Non-pigmented ciliary epithelial cell (primary cell): Measurements from ENCODE around the gene BCL2L14.
"Not testable (repeated sequence)": the region's sequence is repeated elsewhere in the genome, so short reads cannot be mapped to it uniquely, and the experiment has no call there.

Experiments
- DNase-seq: peaks from one replicate; pipeline ENCODE4 v3.0.0-alpha.2; 2010; ENCODE audit warnings: low read depth

BCL2L14 gene

GRCh38 chr12:12108441-12109058, 37.8 kb downstream of the BCL2L14 start:
- no peak for DNase-seq

- DNase-seq, result not testable (repeated sequence)
Observed at GRCh38 chr12:12110923-12111555, 40.3 kb downstream of the BCL2L14 start.

DNA sequence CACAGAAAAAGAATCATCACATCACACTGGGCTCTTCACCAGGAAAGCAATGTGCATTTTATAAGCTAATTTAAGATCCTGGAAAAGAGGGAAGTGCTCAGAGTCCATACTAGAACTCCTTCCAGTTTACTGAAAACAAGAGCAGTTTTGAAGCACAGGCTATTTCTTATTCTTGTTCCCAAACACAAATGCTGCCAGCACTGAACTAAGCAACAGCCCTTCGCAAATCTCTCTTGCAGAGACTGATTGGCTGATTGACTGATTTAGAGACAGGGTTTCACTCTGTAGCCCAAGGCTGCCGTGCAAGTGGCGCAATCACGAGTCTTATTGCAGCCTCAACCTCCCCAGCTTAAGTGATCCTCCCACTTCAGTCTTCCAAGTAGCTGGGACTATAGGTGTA, 44.8 kb downstream of the BCL2L14 start:
- DNase-seq, result no peak

DNA sequence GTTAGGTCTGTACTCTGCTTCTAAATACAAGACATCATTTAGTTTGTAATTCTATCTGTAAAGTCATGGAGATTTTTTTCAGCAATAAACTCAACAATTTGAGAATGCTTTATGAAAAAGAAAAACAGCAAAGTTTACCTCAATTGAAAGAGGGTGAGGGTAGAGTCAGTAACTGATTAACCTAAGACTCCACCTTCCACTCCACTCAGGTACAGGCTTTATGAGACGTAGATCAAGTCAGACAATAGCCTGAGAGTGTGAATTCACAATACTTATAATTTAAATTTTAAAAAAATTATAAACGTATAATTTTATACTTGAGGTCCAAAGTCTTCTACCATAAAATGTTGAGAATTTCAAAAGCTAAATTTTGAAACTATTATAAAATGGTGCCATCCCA, 45.9 kb downstream of the BCL2L14 start:
- no peak for DNase-seq

DNA sequence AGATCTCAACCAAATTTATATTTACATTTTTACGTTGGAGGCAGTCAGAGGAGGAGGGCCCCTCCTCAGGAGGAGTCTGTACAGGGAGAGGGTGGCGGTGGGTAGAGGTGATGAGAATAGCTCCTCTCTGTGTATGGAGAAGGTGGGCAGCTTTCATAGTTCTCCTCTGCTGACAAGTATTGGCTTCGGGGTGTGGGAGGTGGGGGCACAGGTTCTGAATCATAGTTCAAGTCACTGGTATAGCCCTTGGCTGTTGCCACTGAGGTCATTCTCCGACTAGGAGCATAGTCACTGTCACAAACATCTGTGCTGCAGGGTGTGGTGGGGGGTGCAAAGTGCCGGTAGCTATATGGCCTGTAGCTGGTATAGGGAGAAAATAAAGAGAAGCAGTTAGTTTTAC, 50.3 kb downstream of the BCL2L14 start:
- no peak for DNase-seq

DNA sequence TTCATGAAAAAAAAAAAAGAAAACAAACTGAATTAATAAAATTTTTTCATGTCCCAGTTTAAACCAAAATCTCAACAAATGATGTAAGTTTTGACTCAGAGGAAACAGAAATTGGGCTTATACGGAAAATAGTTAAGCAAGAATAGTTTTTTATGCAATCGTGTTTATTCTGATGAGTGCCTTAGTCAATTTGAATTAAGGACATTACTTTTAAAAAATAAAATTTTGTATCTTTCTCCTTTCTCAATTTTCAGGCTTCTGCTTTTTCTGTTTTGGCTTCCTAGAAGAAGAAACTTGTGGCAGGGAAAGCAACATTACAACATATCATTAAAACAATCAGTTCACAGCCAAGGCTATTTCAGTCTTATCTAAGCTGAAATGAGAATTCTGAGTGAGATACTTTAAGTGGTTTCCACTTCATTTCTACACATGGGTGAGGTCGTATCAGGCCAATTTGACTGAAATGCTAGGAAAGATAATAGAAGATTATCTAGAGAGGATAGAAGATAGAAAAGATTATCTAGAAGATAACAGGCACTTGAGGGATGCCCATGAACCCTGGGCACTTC, 52.4 kb downstream of the BCL2L14 start:
- DNase-seq, result no peak

GRCh38 chr12:12126551-12126950, 55.8 kb downstream of the BCL2L14 start:
- no peak for DNase-seq

DNA sequence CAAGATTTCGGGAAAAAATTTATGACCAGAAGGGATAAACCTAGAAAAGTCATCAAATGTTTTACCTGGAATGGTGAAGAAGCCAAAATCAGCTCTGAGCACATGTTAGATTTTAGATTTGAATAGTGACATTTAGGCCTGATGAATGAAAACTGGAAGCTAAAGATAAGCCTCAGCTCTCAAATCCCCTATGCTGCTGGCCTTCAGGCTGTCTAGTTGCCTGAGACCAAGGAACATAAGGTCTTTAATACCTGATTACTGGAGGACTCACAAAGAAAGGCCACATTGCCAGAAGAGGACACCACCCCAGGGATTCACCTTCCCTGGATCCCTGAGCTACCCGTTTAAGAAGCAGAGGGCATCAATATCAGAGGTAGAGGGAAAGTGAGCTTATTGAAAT, 56.6 kb downstream of the BCL2L14 start:
- no peak for DNase-seq

DNA sequence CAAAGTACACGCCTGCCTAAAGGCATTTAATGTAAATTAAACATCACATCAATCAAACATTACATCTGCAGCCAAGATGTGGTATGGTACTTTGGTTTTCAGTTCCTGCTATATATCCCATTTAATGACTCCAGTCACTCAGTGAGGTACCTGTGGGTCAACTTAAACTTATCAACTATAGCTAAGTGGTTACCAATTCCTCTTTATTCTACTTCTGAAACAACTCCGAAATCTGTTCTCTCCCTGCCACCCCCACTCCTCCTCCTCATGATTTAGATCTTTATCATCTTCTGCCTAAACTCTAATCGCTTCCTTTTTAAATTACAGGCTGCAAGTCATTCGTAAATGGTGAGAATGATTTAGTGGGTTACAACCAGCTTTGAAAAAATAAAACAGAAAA, 57.9 kb downstream of the BCL2L14 start:
- DNase-seq, result no peak

DNA sequence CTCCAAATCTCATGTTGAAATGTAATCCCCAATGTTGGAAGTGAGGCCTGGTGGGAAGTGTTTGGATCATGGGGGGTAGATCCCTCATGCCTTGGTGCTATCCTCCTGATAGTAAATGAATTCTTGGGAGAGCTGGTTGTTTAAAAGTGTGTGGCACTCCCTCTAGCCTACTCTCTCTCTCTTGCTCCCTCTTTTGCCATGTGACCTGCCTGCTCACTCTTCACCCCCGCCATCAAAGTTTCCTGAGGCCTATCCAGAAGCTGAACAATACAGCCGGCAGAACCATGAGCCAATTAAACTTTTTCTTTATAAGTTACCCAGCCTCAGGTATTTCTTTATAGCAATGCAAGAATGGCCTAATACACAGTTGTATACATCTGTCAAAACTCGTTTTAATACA, 62.5 kb downstream of the BCL2L14 start:
- no peak for DNase-seq

DNA sequence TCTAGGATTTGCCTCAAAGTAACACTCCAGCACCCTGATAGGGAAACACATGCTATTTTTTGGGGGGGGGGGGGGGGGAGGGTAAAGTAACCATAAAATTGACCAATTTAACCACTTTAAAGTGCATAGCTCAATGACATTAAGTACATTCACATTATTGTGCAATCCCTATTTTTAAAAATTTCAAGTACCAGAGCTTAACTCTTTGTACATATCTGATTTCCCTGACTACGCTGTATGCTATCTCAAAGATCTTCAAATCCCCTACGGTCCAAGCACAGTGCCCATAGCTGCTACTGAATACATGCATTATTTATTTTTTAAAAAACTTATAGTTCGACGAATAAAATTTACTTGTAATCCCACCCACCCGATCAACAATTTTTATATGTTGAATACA, 63.0 kb downstream of the BCL2L14 start:
- no peak for DNase-seq

DNA sequence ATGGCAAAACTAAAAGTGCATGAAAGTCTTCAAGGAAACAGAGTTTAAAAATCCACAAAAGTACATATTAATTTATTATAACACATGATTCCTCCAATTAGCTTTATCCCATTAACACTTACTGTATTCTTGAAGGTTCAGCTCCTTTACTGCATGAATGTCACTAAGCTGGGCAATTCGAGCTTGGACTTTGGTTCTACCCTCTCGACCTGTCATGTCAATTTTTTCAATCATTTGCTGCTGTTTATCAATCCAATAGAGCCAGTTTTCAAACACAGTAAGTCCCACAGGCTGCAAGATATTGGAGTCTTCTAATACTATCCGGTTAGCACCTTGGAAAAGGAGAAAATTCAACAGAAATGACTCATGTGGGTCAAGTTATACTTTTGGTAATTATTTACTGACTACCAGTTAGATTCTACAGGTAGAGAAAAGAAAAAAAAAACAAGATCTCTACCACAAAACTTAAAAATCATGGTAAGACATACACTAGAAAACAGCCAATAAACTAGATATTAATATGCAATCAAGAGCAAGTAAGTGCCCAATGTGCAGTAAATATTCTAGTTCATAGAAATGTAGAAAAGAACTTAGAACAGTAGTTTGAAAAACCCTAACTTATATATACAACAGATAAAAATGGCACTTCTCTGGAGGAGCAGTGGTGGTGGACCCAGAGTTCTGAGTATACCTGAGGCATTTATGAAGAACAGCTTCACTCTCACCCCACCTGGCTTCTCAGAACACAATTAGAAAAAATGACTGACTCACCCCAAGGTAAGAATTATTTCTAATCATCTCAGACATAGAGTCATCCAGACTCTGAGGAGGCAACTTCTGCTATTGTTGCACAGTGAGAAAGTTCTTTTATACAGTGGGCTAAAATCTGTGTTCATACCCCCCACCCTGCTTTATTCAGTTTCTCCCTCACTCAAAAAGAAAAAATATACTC, 67.7 kb downstream of the BCL2L14 start:
- DNase-seq, result no peak

DNA sequence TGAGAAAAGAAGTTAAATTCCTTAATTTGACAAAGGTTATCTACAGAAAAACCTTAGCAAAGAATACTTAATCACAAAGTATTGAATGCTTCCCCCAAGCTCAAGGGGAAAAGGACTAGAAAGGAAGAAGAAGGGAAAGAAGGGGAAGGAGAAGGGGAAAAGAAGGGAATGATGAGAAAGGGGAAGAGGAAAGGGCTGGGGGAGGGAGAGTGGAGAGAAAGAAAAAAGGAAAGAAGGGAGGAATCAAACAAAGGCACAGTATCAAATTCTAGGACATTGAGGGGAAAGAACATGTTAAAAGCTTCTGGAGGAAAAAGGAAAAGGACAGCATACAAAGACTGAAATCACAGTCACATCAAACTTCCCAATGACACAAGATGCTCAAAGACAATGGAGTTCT, 70.3 kb downstream of the BCL2L14 start:
- DNase-seq, result no peak

DNA sequence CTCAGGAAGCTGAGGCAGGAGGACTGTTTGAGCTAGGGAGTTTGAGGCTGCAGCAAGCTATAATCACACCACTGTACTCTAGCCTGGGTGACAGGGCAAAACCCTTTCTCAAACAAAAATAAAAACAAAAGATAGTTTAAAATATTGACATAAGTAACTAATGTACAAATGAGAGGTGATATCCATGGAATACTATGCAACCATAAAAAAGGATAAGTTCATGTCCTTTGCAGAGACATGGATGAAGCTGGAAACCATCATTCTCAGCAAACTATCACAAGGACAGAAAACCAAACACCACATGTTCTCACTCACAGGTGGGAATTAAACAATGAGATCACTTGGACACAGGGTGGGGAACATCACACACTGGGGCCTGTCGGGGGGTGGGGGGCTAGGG, 73.8 kb downstream of the BCL2L14 start:
- DNase-seq, result not testable (repeated sequence)

- no peak for DNase-seq
Observed at GRCh38 chr12:12147111-12147510, 76.4 kb downstream of the BCL2L14 start.
